GM23248 (cell line): ENCODE results near the gene AFDN. TPM values are rescaled to one million over a fixed set of nuclear protein-coding genes. Genes with fewer than 3 reads are reported as not detected.

Source experiments
- DNase-seq: peaks from one replicate; pipeline ENCODE4 v3.0.0-alpha.2; 2015
- H2AFZ ChIP-seq: fragments of 200-600 bp; sonication (generic); 2 replicates; pipeline ENCODE4 v1.6.1; 2016; ENCODE audit warnings: antibody characterized with exemption
- H3F3A ChIP-seq: fragments of 200-600 bp; sonication (generic); 2 replicates; pipeline ENCODE4 v1.6.1; 2016; ENCODE audit warnings: mild to moderate bottlenecking, antibody characterized with exemption, mixed run types; ENCODE audit not compliant: insufficient read depth
- H3K27ac ChIP-seq: fragments of 200-600 bp; sonication (generic); 2 replicates; pipeline ENCODE4 v1.5.1; 2016; ENCODE audit warnings: mild to moderate bottlenecking
- H3K27me3 ChIP-seq: fragments of 200-600 bp; sonication (generic); replicated peaks from 2 replicates; pipeline ENCODE4 v1.6.1; 2016; ENCODE audit warnings: mild to moderate bottlenecking; ENCODE audit not compliant: insufficient read depth
- H3K36me3 ChIP-seq: fragments of 200-600 bp; sonication (generic); 2 replicates; pipeline ENCODE4 v1.6.1; 2016; ENCODE audit warnings: low read depth, mild to moderate bottlenecking
- H3K4me1 ChIP-seq: fragments of 200-600 bp; sonication (generic); 2 replicates; pipeline ENCODE4 v1.6.1; 2016; ENCODE audit warnings: mild to moderate bottlenecking; ENCODE audit not compliant: insufficient read depth
- H3K4me2 ChIP-seq: fragments of 200-600 bp; sonication (generic); one replicate; pipeline ENCODE4 v1.6.1; 2016; ENCODE audit warnings: mild to moderate bottlenecking; ENCODE audit not compliant: unreplicated experiment
- H3K4me3 ChIP-seq: fragments of 200-600 bp; sonication (generic); 2 replicates; pipeline ENCODE4 v1.5.1; 2016; ENCODE audit warnings: mild to moderate bottlenecking
- H3K79me2 ChIP-seq: fragments of 200-600 bp; sonication (generic); 2 replicates; pipeline ENCODE4 v1.6.1; 2016; ENCODE audit warnings: mild to moderate bottlenecking; ENCODE audit not compliant: insufficient read depth
- H3K9ac ChIP-seq: fragments of 200-600 bp; sonication (generic); 2 replicates; pipeline ENCODE4 v1.6.1; 2016; ENCODE audit warnings: mild to moderate bottlenecking
- H3K9me2 ChIP-seq: fragments of 200-600 bp; sonication (generic); 2 replicates; pipeline ENCODE4 v1.6.1; 2016; ENCODE audit warnings: mixed run types, mild to moderate bottlenecking, moderate library complexity; ENCODE audit not compliant: insufficient read depth
- H3K9me3 ChIP-seq: fragments of 200-600 bp; sonication (generic); one replicate; pipeline ENCODE4 v1.6.1; 2017; ENCODE audit warnings: low read depth
- H4K20me1 ChIP-seq: fragments of 200-600 bp; sonication (generic); 2 replicates; pipeline ENCODE4 v1.6.0; 2016; ENCODE audit not compliant: insufficient read depth
- EZH2 ChIP-seq: fragments of 200-600 bp; sonication (generic); IDR thresholded peaks from 2 replicates; pipeline ENCODE4 v1.6.1; 2018; ENCODE audit warnings: antibody characterized with exemption, mild to moderate bottlenecking; ENCODE audit not compliant: insufficient read depth, poor library complexity, severe bottlenecking
- EZH2phosphoT487 ChIP-seq: fragments of 200-600 bp; sonication (generic); IDR thresholded peaks from 2 replicates; pipeline ENCODE4 v1.6.1; 2018; ENCODE audit warnings: antibody characterized with exemption, moderate library complexity, mild to moderate bottlenecking, low read depth; ENCODE audit not compliant: insufficient read depth
- WGBS, 2 experiments: methylation state at CpG; one replicate each; pipeline ENCODE4 v1.1.6; 2015 to 2017; ENCODE audit warnings: low lambda C conversion rate in 2 of 2, low coverage in 1 of 2; ENCODE audit errors: missing lambda C conversion rate in 2 of 2; 5-methylcytosine and 5-hydroxymethylcytosine counted together
- in situ Hi-C: fragments of 300-500 bp; cut with MboI; formaldehyde crosslinking; loops from 2 replicates; pipeline ENCODE4 v1.15.0; 2020
- polyA plus RNA-seq: library from polyadenylated mRNA; unstranded; fragments of >200 nt; fragmentation: Nextera tagmentation; extraction: Ambion mirVana; gene quantifications from 2 replicates; pipeline ENCODE4 v1.2.1, GENCODE V29; 2016
- total RNA-seq: library from RNA; depleted of rRNA; stranded (reverse); fragments of >200 nt; shearing (Covaris generic); gene quantifications from 2 replicates; pipeline ENCODE4 v1.2.3, GENCODE V29; 2014

Gene AFDN
- total and polyA plus RNA-seq, 2 experiments from 2014 or later, result 4.5 to 13.8 TPM

DNA sequence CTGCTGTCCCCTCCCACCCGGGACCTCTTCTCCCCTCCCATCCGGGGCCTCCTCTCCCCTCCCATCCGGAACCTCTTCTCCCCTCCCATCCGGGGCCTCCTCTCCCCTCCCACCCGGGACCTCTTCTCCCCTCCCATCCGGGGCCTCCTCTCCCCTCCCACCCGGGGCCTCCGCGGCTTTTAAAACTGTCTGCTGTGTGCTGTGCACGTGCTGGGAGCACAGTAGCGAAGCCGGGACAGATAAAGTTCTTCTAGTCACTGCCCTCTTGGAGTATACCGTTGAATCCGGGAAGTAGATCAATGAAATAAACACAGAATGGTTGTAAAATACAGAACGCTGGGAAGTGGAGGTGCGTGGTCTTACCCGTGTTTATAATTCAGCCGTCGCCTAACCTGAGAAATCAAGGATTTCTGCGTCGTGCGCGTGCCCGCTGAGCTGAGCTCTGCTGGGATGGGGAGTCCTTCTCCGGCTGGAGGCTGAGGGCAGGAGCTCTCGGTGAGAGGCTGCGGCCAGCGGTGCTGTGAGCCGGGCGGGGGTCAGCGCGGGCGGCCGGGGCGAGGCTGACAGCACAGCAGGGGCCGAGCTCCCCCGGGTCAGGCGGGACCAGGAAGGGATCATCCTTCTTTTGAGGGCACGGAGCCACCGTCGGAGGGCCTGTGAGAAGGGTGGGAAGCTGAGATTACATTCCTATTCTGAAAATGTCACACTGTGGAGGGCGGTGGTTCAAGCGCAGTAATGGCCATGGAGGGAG is 151.2 kb downstream of the AFDN start:
- Histone ChIP-seq H2AFZ (no peak overlapping the region), H3K4me3 (no peak overlapping the region), H3K9me3 (no peaks in the 10 kb centered on the region), H3K36me3 (no peaks in the 10 kb centered on the region), H3K27me3 (no peaks in the 10 kb centered on the region), H3K9me2 (no peaks in the 10 kb centered on the region), H4K20me1 (no peaks in the 10 kb centered on the region), H3K4me1 (no peaks in the 10 kb centered on the region), H3K27ac (no peak overlapping the region), H3F3A (no peaks in the 10 kb centered on the region), H3K9ac (no peak overlapping the region), H3K79me2 (no peaks in the 10 kb centered on the region), H3K4me2 (no peak overlapping the region)
- 93 to 95% methylated on average over 29 to 43 of the region's 43 CpGs for WGBS, 2 experiments
- DNase-seq, result no peak
- in situ Hi-C loops, result no loop called here
- TF ChIP-seq EZH2 (no peak), EZH2phosphoT487 (no peak)

DNA sequence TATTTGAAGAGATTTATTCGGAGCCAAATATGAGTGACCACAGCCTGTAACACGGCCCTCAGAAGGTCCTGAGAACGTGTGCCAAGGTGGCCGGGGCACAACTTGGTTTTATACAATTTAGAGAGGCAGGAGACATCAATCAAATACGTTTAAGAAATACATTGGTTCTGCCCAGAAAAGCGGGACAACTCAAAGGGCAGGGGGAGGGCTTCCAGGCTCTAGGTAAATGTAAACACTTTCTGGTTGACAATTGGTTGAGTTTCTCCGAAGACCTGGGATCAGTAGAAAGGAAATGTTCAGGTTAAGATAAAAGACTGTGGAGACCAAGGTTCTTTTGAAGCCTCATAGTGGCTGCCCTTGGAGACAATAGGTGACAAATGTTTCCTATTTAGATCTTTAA is 151.9 kb downstream of the AFDN start:
- no peak overlapping the region for H3K4me2 ChIP-seq
- no peak overlapping the region for H2AFZ ChIP-seq
- no peak overlapping the region for H3K9ac ChIP-seq
- DNase-seq, result no peak
- H3K9me2 ChIP-seq, result no peaks in the 10 kb centered on the region
- no peak overlapping the region for H3K4me3 ChIP-seq
- H3K4me1 ChIP-seq, result no peaks in the 10 kb centered on the region
- no peaks in the 10 kb centered on the region for H3K27me3 ChIP-seq
- 78 to 80% methylated on average over 7 of the region's 7 CpGs for WGBS, 2 experiments
- no peaks in the 10 kb centered on the region for H3K79me2 ChIP-seq
- no peaks in the 10 kb centered on the region for H3K36me3 ChIP-seq
- no peaks in the 10 kb centered on the region for H4K20me1 ChIP-seq
- no peaks in the 10 kb centered on the region for H3F3A ChIP-seq
- H3K27ac ChIP-seq, result no peak overlapping the region
- in situ Hi-C loops, result no loop called here
- no peaks in the 10 kb centered on the region for H3K9me3 ChIP-seq
- TF ChIP-seq EZH2phosphoT487, result no peak
- no peak for TF ChIP-seq EZH2

DNA sequence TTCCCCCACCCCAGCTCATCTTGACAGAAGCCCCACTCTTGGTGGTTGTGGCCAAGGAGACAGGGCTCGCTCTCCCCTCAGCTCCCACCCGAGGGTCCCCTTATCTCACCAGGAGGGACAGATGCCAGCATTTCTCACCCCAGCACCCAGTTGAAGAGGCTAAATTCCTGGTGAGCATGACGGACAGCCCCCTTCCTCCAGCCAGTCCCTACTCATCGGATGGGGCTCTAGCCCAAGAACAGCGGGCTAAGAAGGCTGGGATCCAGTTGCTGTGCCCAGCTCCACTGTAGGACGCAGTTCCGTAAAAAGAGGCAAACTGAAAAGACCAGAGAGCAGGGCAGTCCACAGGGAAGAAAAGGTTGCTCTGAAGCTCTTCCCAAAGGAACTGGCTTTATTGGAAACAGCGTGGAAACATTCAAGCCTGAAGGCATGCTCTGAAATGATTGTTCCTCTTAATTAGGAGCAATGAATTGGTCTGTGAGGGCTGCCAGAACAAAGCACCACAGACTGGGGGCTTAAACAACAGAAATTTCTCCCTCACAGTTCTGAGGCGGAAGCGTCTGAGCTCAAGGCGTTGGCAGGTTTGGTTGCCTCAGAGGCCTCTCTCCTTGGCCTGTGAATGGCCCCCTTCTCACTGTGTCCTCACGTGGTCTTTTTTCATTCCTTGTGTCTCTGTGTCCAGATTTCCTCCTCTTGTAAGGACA is 152.9 kb downstream of the AFDN start:
- H3K27ac ChIP-seq, result no peak overlapping the region

DNA sequence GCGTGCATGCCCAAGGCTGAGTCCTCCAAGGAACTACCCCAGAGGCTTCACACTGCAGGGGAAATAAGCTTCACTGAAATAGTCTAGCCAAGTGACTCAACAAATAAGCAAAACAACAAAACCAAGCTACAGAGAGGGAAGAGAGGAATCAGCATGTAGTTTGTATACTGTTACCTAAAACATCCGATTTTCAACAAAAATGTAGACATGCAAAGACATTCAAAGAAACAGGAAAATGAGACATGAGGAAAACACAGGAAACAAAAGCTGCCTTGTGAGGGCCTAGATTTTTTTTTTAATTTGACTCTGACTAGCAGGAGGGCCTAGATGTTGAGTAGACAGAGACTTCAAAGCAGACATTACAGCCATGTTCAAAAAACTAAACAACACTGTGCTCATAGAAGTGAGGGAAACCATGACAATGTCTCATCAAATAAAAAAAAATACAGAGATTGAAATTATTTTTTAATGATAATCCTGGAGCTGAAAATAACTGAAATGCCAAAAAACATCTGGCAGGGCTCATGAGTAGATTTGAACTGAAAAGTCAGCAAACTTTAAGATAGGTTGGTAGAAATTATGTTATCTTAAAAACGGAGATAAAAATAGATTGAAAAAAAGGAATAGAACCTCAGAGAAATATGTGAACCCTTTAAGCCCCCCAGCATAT is 154.3 kb downstream of the AFDN start:
- Histone ChIP-seq H3K79me2 (no peaks in the 10 kb centered on the region), H3K9ac (no peak overlapping the region), H3K9me2 (no peaks in the 10 kb centered on the region), H4K20me1 (no peaks in the 10 kb centered on the region), H3K4me2 (no peak overlapping the region), H3K4me1 (no peaks in the 10 kb centered on the region), H3F3A (no peaks in the 10 kb centered on the region), H2AFZ (no peak overlapping the region), H3K27me3 (no peaks in the 10 kb centered on the region), H3K27ac (no peak overlapping the region), H3K9me3 (no peaks in the 10 kb centered on the region), H3K36me3 (no peaks in the 10 kb centered on the region), H3K4me3 (no peak overlapping the region)
- DNase-seq, result no peak
- WGBS, 2 experiments, result 73 to 74% methylated on average over 3 of the region's 3 CpGs
- TF ChIP-seq EZH2 (no peak), EZH2phosphoT487 (no peak)
- in situ Hi-C loops, result no loop called here

More for the DNA sequence above, 152.9 kb downstream of the AFDN start:
- H3K27me3 ChIP-seq, result no peaks in the 10 kb centered on the region
- no peak for DNase-seq
- H3K4me1 ChIP-seq, result no peaks in the 10 kb centered on the region
- 90 to 92% methylated on average over 12 of the region's 12 CpGs for WGBS, 2 experiments
- TF ChIP-seq EZH2, result no peak
- no peaks in the 10 kb centered on the region for H3K9me3 ChIP-seq
- no peaks in the 10 kb centered on the region for H3F3A ChIP-seq
- in situ Hi-C loops, result no loop called here
- H3K79me2 ChIP-seq, result no peaks in the 10 kb centered on the region
- no peaks in the 10 kb centered on the region for H4K20me1 ChIP-seq
- H3K4me3 ChIP-seq, result no peak overlapping the region
- H3K4me2 ChIP-seq, result no peak overlapping the region
- H2AFZ ChIP-seq, result no peak overlapping the region
- no peaks in the 10 kb centered on the region for H3K9me2 ChIP-seq
- H3K9ac ChIP-seq, result no peak overlapping the region
- no peaks in the 10 kb centered on the region for H3K36me3 ChIP-seq
